H1 (cell line): ENCODE data around the gene PDE4D. TPM values are rescaled to one million over a fixed set of nuclear protein-coding genes. Genes with fewer than 3 reads are reported as not detected.

Experiments
- CTCF ChIA-PET: fragments of 300-600 bp; sonication (Branson Sonifier 250); formaldehyde crosslinking; loops from one replicate; lab custom pipeline; 2021; ENCODE audit not compliant: partially characterized antibody; lab: Charles Lee
- POLR2A ChIA-PET: fragments of 300-600 bp; sonication (Branson Sonifier 250); formaldehyde crosslinking; loops from one replicate; lab custom pipeline; 2021; ENCODE audit warnings: inconsistent platforms; ENCODE audit not compliant: partially characterized antibody; lab: Charles Lee
- DNase-seq, 2 experiments: peaks; one replicate each; pipeline versions ENCODE4 v3.0.0 to v3.0.0-alpha.2; 2010 to 2022; ENCODE audit warnings: low spot score in 2 of 2, low read depth in 1 of 2, mixed read lengths in 1 of 2
- FAIRE-seq: peaks from 2 replicates; lab custom pipeline; 2011; peaks lifted over from hg19 to GRCh38; lab: Jason Lieb, UNC
- H2AFZ ChIP-seq: 2 replicates; pipeline ENCODE4 v1.8.1; 2012; ENCODE audit warnings: low read length, inconsistent platforms
- H2AK5ac ChIP-seq: 2 replicates; pipeline ENCODE4 v1.6.1; 2013; ENCODE audit warnings: low read depth, low read length
- H2BK120ac ChIP-seq: replicated peaks from 2 replicates; pipeline ENCODE3; 2013; ENCODE audit warnings: low read depth, low read length, inconsistent platforms
- H2BK12ac ChIP-seq: 2 replicates; pipeline ENCODE4 v1.6.1; 2013; ENCODE audit warnings: low read depth, low read length
- H2BK15ac ChIP-seq: 2 replicates; pipeline ENCODE4 v1.6.1; 2013; ENCODE audit warnings: low read length
- H2BK20ac ChIP-seq: 2 replicates; pipeline ENCODE4 v1.6.1; 2013; ENCODE audit warnings: low read length
- H2BK5ac ChIP-seq: 2 replicates; pipeline ENCODE4 v1.6.1; 2013; ENCODE audit warnings: low read depth, low read length
- H3K14ac ChIP-seq: 2 replicates; pipeline ENCODE4 v1.6.1; 2013; ENCODE audit warnings: inconsistent platforms; ENCODE audit not compliant: insufficient read length
- H3K18ac ChIP-seq: 2 replicates; pipeline ENCODE4 v1.6.1; 2013; ENCODE audit warnings: low read length; ENCODE audit errors: extremely low read depth
- H3K23ac ChIP-seq: 2 replicates; pipeline ENCODE4 v1.6.1; 2013; ENCODE audit warnings: inconsistent platforms; ENCODE audit not compliant: insufficient read length
- H3K23me2 ChIP-seq: 2 replicates; pipeline ENCODE4 v1.6.1; 2013; ENCODE audit warnings: low read depth, low read length
- H3K27ac ChIP-seq: 2 replicates; pipeline ENCODE4 v1.6.1; 2011; ENCODE audit warnings: low read depth, low read length, inconsistent platforms
- H3K27me3 ChIP-seq, 4 experiments: replicated peaks in 1 of 4; 1 replicate in 1 of 4; 2 replicates in 3 of 4; pipeline versions ENCODE4 v1.6.1 to v1.8.1; 2011 to 2013; ENCODE audit warnings: low read length in 3 of 4, mild to moderate bottlenecking in 3 of 4, inconsistent platforms in 2 of 4, mixed read lengths in 2 of 4, moderate library complexity in 1 of 4; ENCODE audit not compliant: control insufficient read depth in 3 of 4, insufficient read depth in 3 of 4; ENCODE audit errors: extremely low read depth in 1 of 4
- H3K36me3 ChIP-seq, 4 experiments: 2 replicates each; pipeline versions ENCODE4 v1.6.1 to v1.8.1; 2011 to 2013; ENCODE audit warnings: mild to moderate bottlenecking in 4 of 4, low read length in 3 of 4, moderate library complexity in 2 of 4, control low read depth in 1 of 4, inconsistent platforms in 1 of 4; ENCODE audit not compliant: insufficient read depth in 4 of 4, control insufficient read depth in 2 of 4
- H3K4ac ChIP-seq: replicated peaks from 2 replicates; pipeline ENCODE3; 2013; ENCODE audit warnings: low read length, low read depth, mixed read lengths, inconsistent platforms; ENCODE audit not compliant: insufficient read length
- H3K4me1 ChIP-seq, 4 experiments: replicated peaks in 1 of 4; 1 replicate in 1 of 4; 2 replicates in 3 of 4; pipeline versions ENCODE4 v1.6.1 to v1.8.1; 2011 to 2013; ENCODE audit warnings: low read length in 3 of 4, inconsistent platforms in 2 of 4, mixed read lengths in 1 of 4; ENCODE audit not compliant: insufficient read depth in 4 of 4, control insufficient read depth in 3 of 4
- H3K4me2 ChIP-seq, 2 experiments: 2 replicates each; pipeline versions ENCODE4 v1.6.1 to v1.8.1; 2011 to 2013; ENCODE audit warnings: low read depth in 2 of 2, low read length in 2 of 2, control low read depth in 1 of 2, inconsistent platforms in 1 of 2, mild to moderate bottlenecking in 1 of 2; ENCODE audit not compliant: insufficient read depth in 1 of 2
- H3K4me3 ChIP-seq, 4 experiments: fragments of 200-600, 300-600 bp in 1 of 4; sonication (generic), shearing (Covaris generic), sonication (Bioruptor Twin) in 1 of 4; 2 replicates each; pipeline versions ENCODE4 v1.5.1 to v1.8.1; 2011 to 2016; ENCODE audit warnings: low read length in 4 of 4, low read depth in 3 of 4, control low read depth in 2 of 4, inconsistent platforms in 2 of 4, mild to moderate bottlenecking in 2 of 4, mixed read lengths in 1 of 4, moderate library complexity in 1 of 4; ENCODE audit not compliant: insufficient read depth in 2 of 4; ENCODE audit errors: extremely low read depth in 1 of 4
- H3K56ac ChIP-seq: replicated peaks from 2 replicates; pipeline ENCODE3; 2013; ENCODE audit warnings: low read depth, mild to moderate bottlenecking, mixed read lengths, low read length, inconsistent platforms; ENCODE audit not compliant: insufficient read length
- H3K79me1 ChIP-seq: 2 replicates; pipeline ENCODE4 v1.6.1; 2013; ENCODE audit warnings: low read depth, low read length, control low read depth
- H3K79me2 ChIP-seq, 2 experiments: 2 replicates each; pipeline versions ENCODE4 v1.6.1 to v1.8.1; 2012 to 2013; ENCODE audit warnings: low read length in 2 of 2, mild to moderate bottlenecking in 2 of 2, inconsistent platforms in 1 of 2; ENCODE audit not compliant: insufficient read depth in 2 of 2, control insufficient read depth in 1 of 2
- H3K9ac ChIP-seq, 4 experiments: replicated peaks in 1 of 4; 1 replicate in 1 of 4; 2 replicates in 3 of 4; pipeline versions ENCODE4 v1.6.1 to v1.8.1; 2011 to 2013; ENCODE audit warnings: low read depth in 3 of 4, low read length in 3 of 4, control low read depth in 2 of 4, mild to moderate bottlenecking in 2 of 4, moderate library complexity in 2 of 4, inconsistent platforms in 1 of 4; ENCODE audit errors: extremely low read depth in 1 of 4
- H3K9me3 ChIP-seq, 2 experiments: 2 replicates each; pipeline versions ENCODE4 v1.6.1 to v1.8.1; 2012 to 2013; ENCODE audit warnings: mild to moderate bottlenecking in 2 of 2, moderate library complexity in 2 of 2, control low read depth in 1 of 2, inconsistent platforms in 1 of 2, low read depth in 1 of 2, low read length in 1 of 2, mixed read lengths in 1 of 2; ENCODE audit not compliant: insufficient read depth in 2 of 2
- H4K20me1 ChIP-seq, 2 experiments: replicated peaks in 1 of 2; 2 replicates each; pipeline versions ENCODE3 to v1.8.1; 2011 to 2013; ENCODE audit warnings: inconsistent platforms in 2 of 2, low read length in 2 of 2, mild to moderate bottlenecking in 1 of 2; ENCODE audit not compliant: insufficient read depth in 2 of 2, control insufficient read depth in 1 of 2
- H4K5ac ChIP-seq: 2 replicates; pipeline ENCODE4 v1.6.1; 2013; ENCODE audit warnings: low read length, low read depth, mixed read lengths, inconsistent platforms; ENCODE audit not compliant: insufficient read length
- H4K8ac ChIP-seq: 2 replicates; pipeline ENCODE4 v1.8.0; 2013; ENCODE audit warnings: mild to moderate bottlenecking, moderate library complexity, low read length, inconsistent platforms; ENCODE audit not compliant: insufficient read depth; ENCODE audit errors: extremely low read depth
- H4K91ac ChIP-seq: replicated peaks from 2 replicates; pipeline ENCODE3; 2013; ENCODE audit warnings: low read length, mixed read lengths, inconsistent platforms; ENCODE audit not compliant: insufficient read length
- RAD21 ChIP-seq, 2 experiments: IDR thresholded peaks in 1 of 2; conservative IDR thresholded peaks in 1 of 2; 2 replicates each; pipeline ENCODE4 v1.6.1; 2011; ENCODE audit warnings: low read depth in 2 of 2, low read length in 2 of 2, improper control_type of control experiment in 1 of 2, inconsistent platforms in 1 of 2, mild to moderate bottlenecking in 1 of 2, moderate library complexity in 1 of 2
- WGBS, 2 experiments: shearing (Covaris generic) in 1 of 2; methylation state at CpG; one replicate each; pipeline versions ENCODE4 v1.1.6 to v1.1.7; 2013 to 2015; ENCODE audit warnings: low lambda C conversion rate in 2 of 2, mixed read lengths in 2 of 2, inconsistent platforms in 1 of 2, low coverage in 1 of 2, missing lambda C conversion rate in 1 of 2; ENCODE audit not compliant: insufficient replicate concordance in 2 of 2, insufficient coverage in 1 of 2, insufficient read length in 1 of 2; ENCODE audit errors: extremely low coverage in 1 of 2, missing lambda C conversion rate in 1 of 2; 5-methylcytosine and 5-hydroxymethylcytosine counted together
- polyA plus RNA-seq, 7 experiments: library from polyadenylated mRNA; depleted of rRNA in 3 of 7; stranded (reverse) in 5 of 7; unstranded in 2 of 7; fragments of >200 nt in 5 of 7; fragments of 200-250 nt in 2 of 7; gene quantifications; 1 replicate in 5 of 7; 2 replicates in 1 of 7; 4 replicates in 1 of 7; pipeline versions ENCODE4 v1.2.1 to v1.2.3, GENCODE V29; 2011 to 2013; ENCODE audit warnings: missing spikeins in 2 of 7, mixed read lengths in 2 of 7
- total RNA-seq: library from RNA; stranded (reverse); fragmentation: NEBNext Ultra II Directional; extraction: Animal tissue kit (Norgen Biotek cat#: 25700); gene quantifications from 2 replicates; pipeline ENCODE4 v1.2.1, GENCODE V29; 2021

The PDE4D gene
- total and polyA plus RNA-seq, 2 of the 8 experiments (the other 6 are each of a cell fraction or from before 2014, with no cell fraction given): 2.3 to 3.7 TPM

DNA sequence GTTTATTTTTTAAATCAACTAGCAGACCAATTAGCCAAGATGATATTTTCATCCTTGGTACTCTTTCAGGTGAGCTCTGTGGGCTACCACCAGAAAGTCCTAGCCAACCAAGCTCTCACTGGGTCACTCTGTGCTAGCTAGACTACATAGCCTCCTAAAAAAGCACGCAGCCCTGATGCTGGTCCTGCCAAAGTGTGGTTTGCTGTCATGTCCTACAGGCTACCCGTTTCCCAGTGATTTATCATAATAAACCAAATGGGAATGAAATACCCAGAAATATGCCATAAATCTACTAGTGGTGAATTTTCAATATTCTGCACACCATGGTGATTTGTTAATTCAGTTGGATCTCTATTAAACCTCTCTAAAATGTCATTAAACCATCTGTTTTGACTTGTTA is 829.2 kb downstream of the PDE4D start:
- Histone ChIP-seq H2AK5ac (no peak overlapping the region), H3K4me3 (no peak overlapping the region), H2BK5ac (no peak overlapping the region), H3K23me2 (no peaks in the 10 kb centered on the region), H3K4me2 (no peak overlapping the region), H3K9ac (no peak overlapping the region), H4K20me1 (no peaks in the 10 kb centered on the region), H3K14ac (no peak overlapping the region), H2BK12ac (no peak overlapping the region), H3K18ac (no peak overlapping the region), H4K5ac (no peak overlapping the region), H3K27me3 (no peaks in the 10 kb centered on the region), H3K79me1 (no peaks in the 10 kb centered on the region), H2BK120ac (no peak overlapping the region), H3K4me1 (no peaks in the 10 kb centered on the region), H3K23ac (no peak overlapping the region), H3K79me2 (no peaks in the 10 kb centered on the region), H3K9me3 (no peaks in the 10 kb centered on the region), H2BK15ac (no peak overlapping the region), H3K27ac (no peak overlapping the region), H3K4ac (no peak overlapping the region), H4K91ac (no peak overlapping the region), H2AFZ (no peak overlapping the region), H2BK20ac (no peak overlapping the region), H4K8ac (no peak overlapping the region), H3K36me3 (no peaks in the 10 kb centered on the region), H3K56ac (no peak overlapping the region)
- DNase-seq (no peak), FAIRE-seq (no peak)
- WGBS, 2 experiments: 78% methylated on average over 2 of the region's 2 CpGs; no CpG with 5 or more reads in 1 of the 2 experiments
- ChIA-PET CTCF (interaction anchor here (0.7 kb wide), 1 partner anchor 28 kb away, joined by 3 read pairs; no protein-coding TSS in a partner anchor), POLR2A (no interaction called here)
- no peak for TF ChIP-seq RAD21 (IDR thresholded peaks at IDR 0.05 in 1 of 2, conservative IDR thresholded peaks at IDR 0.05 in 1 of 2; ENCODE audit: low read depth in 2 of 2, low read length in 2 of 2)
